ENCODE data around the gene NLK. TPM values are rescaled to one million over a fixed set of nuclear protein-coding genes. Genes with fewer than 3 reads are reported as not detected.

The NLK gene
- total and polyA plus RNA-seq, 10 of the 15 experiments (the other 5 are each of a cell fraction or from before 2014, with no cell fraction given): 5.0 to 22.9 (median 15.0) TPM

- TF ChIP-seq NR2C2 (IDR thresholded peaks at IDR 0.05; ENCODE audit: borderline replicate concordance, control insufficient read depth, insufficient read length, low read depth) (no peak), IKZF2 (IDR thresholded peaks at IDR 0.05) (peak in 1 of 2 experiments; percentile 85; a peak in 2 of 4 replicates), HDAC2 (IDR thresholded peaks at IDR 0.05) (no peak), RFX5 (IDR thresholded peaks at IDR 0.05; ENCODE audit: low read depth, low read length) (peak; percentile 60), ZBED1 (IDR thresholded peaks at IDR 0.05; ENCODE audit: borderline replicate concordance) (no peak), CTCF (IDR thresholded peaks at IDR 0.05 in 2 of 3, conservative IDR thresholded peaks at IDR 0.05 in 1 of 3; ENCODE audit: control insufficient read depth in 2 of 3, extremely low read depth in 1 of 3, insufficient read depth in 1 of 3, low read depth in 3 of 3, low read length in 3 of 3) (no peak), ATF7 (IDR thresholded peaks at IDR 0.05; ENCODE audit: low read depth) (peak; percentile 74), ZNF592 (IDR thresholded peaks at IDR 0.05) (no peak), ZNF274 (IDR thresholded peaks at IDR 0.05; ENCODE audit: insufficient read depth, insufficient read length) (no peak), CBFB (IDR thresholded peaks at IDR 0.05; ENCODE audit: low read depth) (no peak), MTA3 (IDR thresholded peaks at IDR 0.05; ENCODE audit: borderline replicate concordance, low read length) (no peak), SMAD1 (IDR thresholded peaks at IDR 0.05; ENCODE audit: low read depth, partially characterized antibody) (no peak), HSF1 (IDR thresholded peaks at IDR 0.05; ENCODE audit: low read depth, low read length) (peak; percentile 77), CEBPZ (IDR thresholded peaks at IDR 0.05; ENCODE audit: low read depth, low read length) (peak; percentile 99), IRF4 (IDR thresholded peaks at IDR 0.05; ENCODE audit: low read depth, low read length) (no peak), MEF2B (IDR thresholded peaks at IDR 0.05; ENCODE audit: partially characterized antibody, poor library complexity, severe bottlenecking) (no peak), PML (IDR thresholded peaks at IDR 0.05; ENCODE audit: low read length) (no peak), CREM (IDR thresholded peaks at IDR 0.05; ENCODE audit: low read depth) (peak; percentile 77)
Measured at GRCh38 chr17:28041068-28041843, 1.2 kb upstream of the NLK start (continued).

Data from GM12878 (cell line).